HEK293 (cell line): ENCODE data around the gene CELA1.

Experiments
- CTCF ChIP-seq: fragments of 450-650 bp; formaldehyde crosslinking; IDR thresholded peaks from 2 replicates; pipeline ENCODE4 v1.5.1; 2016; ENCODE audit warnings: missing biosample characterization, missing genetic modification characterization
- ZFP3 ChIP-seq: fragments of 450-650 bp; formaldehyde crosslinking; IDR thresholded peaks from 2 replicates; pipeline ENCODE4 v1.5.1; 2016; ENCODE audit warnings: low read depth, missing biosample characterization, missing genetic modification characterization
- ZNF19 ChIP-seq: fragments of 450-650 bp; formaldehyde crosslinking; IDR thresholded peaks from 2 replicates; pipeline ENCODE4; 2016; ENCODE audit warnings: missing biosample characterization, missing genetic modification characterization, low read depth
- ZNF670 ChIP-seq: fragments of 450-650 bp; formaldehyde crosslinking; IDR thresholded peaks from 2 replicates; pipeline ENCODE4 v1.5.1; 2016; ENCODE audit warnings: missing biosample characterization, missing genetic modification characterization, low read depth
- ZNF704 ChIP-seq: fragments of 450-650 bp; formaldehyde crosslinking; IDR thresholded peaks from 2 replicates; pipeline ENCODE4 v1.5.1; 2016; ENCODE audit warnings: missing biosample characterization, missing genetic modification characterization
- ZNF785 ChIP-seq: fragments of 450-650 bp; formaldehyde crosslinking; IDR thresholded peaks from 2 replicates; pipeline ENCODE4 v1.5.1; 2016; ENCODE audit warnings: missing biosample characterization, missing genetic modification characterization

GRCh38 chr12:51328587-51328986 is 17.9 kb downstream of the CELA1 start:
- TF ChIP-seq CTCF (tag by site-specific recombination): no peak
- TF ChIP-seq ZNF704: no peak
- no peak for TF ChIP-seq ZNF670 (tag by site-specific recombination)
- no peak for TF ChIP-seq ZFP3 (tag by site-specific recombination)
- no peak for TF ChIP-seq ZNF785 (tag by site-specific recombination)
- TF ChIP-seq ZNF19 (tag by site-specific recombination): no peak
